ENCODE data around the gene THUMPD2.

The THUMPD2 gene

GRCh38 chr2:39781697-39782096 lies 2.6 kb upstream of the THUMPD2 start:
- peak; percentile 25 for DNase-seq (ENCODE audit: extremely low spot score)
- POLR2A ChIA-PET = no interaction called here
- TF ChIP-seq FOXA1 (IDR thresholded peaks at IDR 0.05) (no peak), FOXM1 (IDR thresholded peaks at IDR 0.05; ENCODE audit: borderline replicate concordance) (no peak), ZNF384 (IDR thresholded peaks at IDR 0.05) (no peak), SUZ12 (IDR thresholded peaks at IDR 0.05) (no peak)
- CTCF ChIA-PET = interaction anchor here (0.7 kb wide), 1 partner anchor 52 kb away, joined by 3 read pairs; no protein-coding TSS in a partner anchor

GRCh38 chr2:39780825-39781600 lies 2.0 kb upstream of the THUMPD2 start:
- no peak for TF ChIP-seq L3MBTL2 (conservative IDR thresholded peaks at IDR 0.05)
- no peak for TF ChIP-seq CTBP1 (IDR thresholded peaks at IDR 0.05; ENCODE audit: borderline replicate concordance)
- TF ChIP-seq FOXA1 (IDR thresholded peaks at IDR 0.05) = no peak
- no peak for TF ChIP-seq TARDBP (IDR thresholded peaks at IDR 0.05)
- no peak for TF ChIP-seq SP1 (IDR thresholded peaks at IDR 0.05)
- no peak for TF ChIP-seq SUZ12 (IDR thresholded peaks at IDR 0.05)
- TF ChIP-seq LEF1 (IDR thresholded peaks at IDR 0.05; ENCODE audit: borderline replicate concordance) = no peak
- no peak for TF ChIP-seq ZNF384 (IDR thresholded peaks at IDR 0.05)
- TF ChIP-seq ARNT (IDR thresholded peaks at IDR 0.05) = no peak
- no peak for TF ChIP-seq BHLHE40 (IDR thresholded peaks at IDR 0.05; ENCODE audit: borderline replicate concordance)
- TF ChIP-seq NFRKB (IDR thresholded peaks at IDR 0.05) = no peak
- no peak for TF ChIP-seq HDGF (IDR thresholded peaks at IDR 0.05; ENCODE audit: borderline replicate concordance)
- TF ChIP-seq FOXM1 (IDR thresholded peaks at IDR 0.05; ENCODE audit: borderline replicate concordance) = no peak
- no peak for TF ChIP-seq PKNOX1 (IDR thresholded peaks at IDR 0.05)
- TF ChIP-seq ELF4 (IDR thresholded peaks at IDR 0.05) = no peak
- TF ChIP-seq FOXK2 (IDR thresholded peaks at IDR 0.05) = no peak
- CTCF ChIA-PET = interaction anchor here (0.5 to 0.7 kb wide), 2 partner anchors 51 to 637 kb away, joined by 3 to 4 read pairs; no protein-coding TSS in a partner anchor
- POLR2A ChIA-PET = no interaction called here
- peak; percentile 9 for DNase-seq (ENCODE audit: extremely low spot score)

GRCh38 chr2:39779927-39780326 lies 869 bp upstream of the THUMPD2 start:
- no peak for DNase-seq (ENCODE audit: extremely low spot score)

GRCh38 chr2:39779341-39779851 lies 338 bp upstream of the THUMPD2 start:
- CTCF ChIA-PET = no interaction called here
- no peak for TF ChIP-seq FOXM1 (IDR thresholded peaks at IDR 0.05; ENCODE audit: borderline replicate concordance)
- no peak for TF ChIP-seq NFRKB (IDR thresholded peaks at IDR 0.05)
- POLR2A ChIA-PET = no interaction called here

More at GRCh38 chr2:39779927-39780326, 869 bp upstream of the THUMPD2 start:
- TF ChIP-seq CTBP1 (IDR thresholded peaks at IDR 0.05; ENCODE audit: borderline replicate concordance) = no peak
- no peak for TF ChIP-seq ZNF384 (IDR thresholded peaks at IDR 0.05)
- no peak for TF ChIP-seq BHLHE40 (IDR thresholded peaks at IDR 0.05; ENCODE audit: borderline replicate concordance)
- TF ChIP-seq SUZ12 (IDR thresholded peaks at IDR 0.05) = no peak
- no peak for TF ChIP-seq HDGF (IDR thresholded peaks at IDR 0.05; ENCODE audit: borderline replicate concordance)
- no peak for TF ChIP-seq ELF4 (IDR thresholded peaks at IDR 0.05)
- TF ChIP-seq SP1 (IDR thresholded peaks at IDR 0.05) = no peak
- no peak for TF ChIP-seq ARNT (IDR thresholded peaks at IDR 0.05)
- no peak for TF ChIP-seq L3MBTL2 (conservative IDR thresholded peaks at IDR 0.05)
- TF ChIP-seq FOXK2 (IDR thresholded peaks at IDR 0.05) = no peak
- no peak for TF ChIP-seq TARDBP (IDR thresholded peaks at IDR 0.05)
- no peak for TF ChIP-seq FOXA1 (IDR thresholded peaks at IDR 0.05)
- no peak for TF ChIP-seq PKNOX1 (IDR thresholded peaks at IDR 0.05)
- CTCF ChIA-PET = no interaction called here
- POLR2A ChIA-PET = no interaction called here

GRCh38 chr2:39778233-39778632 lies 825 bp downstream of the THUMPD2 start:
- CTCF ChIA-PET = no interaction called here
- POLR2A ChIA-PET = no interaction called here
- DNase-seq (ENCODE audit: extremely low spot score) = no peak
- TF ChIP-seq PKNOX1 (IDR thresholded peaks at IDR 0.05) = peak; percentile 63; the same call in 1 of the 2 replicates
- TF ChIP-seq L3MBTL2 (conservative IDR thresholded peaks at IDR 0.05) = no peak

More at GRCh38 chr2:39779341-39779851, 338 bp upstream of the THUMPD2 start:
- DNase-seq (ENCODE audit: extremely low spot score) = no peak

- TF ChIP-seq PKNOX1 (IDR thresholded peaks at IDR 0.05) (no peak), SUZ12 (IDR thresholded peaks at IDR 0.05) (no peak), FOXM1 (IDR thresholded peaks at IDR 0.05; ENCODE audit: borderline replicate concordance) (no peak), ELF4 (IDR thresholded peaks at IDR 0.05) (no peak), L3MBTL2 (conservative IDR thresholded peaks at IDR 0.05) (no peak), FOXA1 (IDR thresholded peaks at IDR 0.05) (no peak), HDGF (IDR thresholded peaks at IDR 0.05; ENCODE audit: borderline replicate concordance) (no peak), ZNF384 (IDR thresholded peaks at IDR 0.05) (no peak), BHLHE40 (IDR thresholded peaks at IDR 0.05; ENCODE audit: borderline replicate concordance) (no peak), ARNT (IDR thresholded peaks at IDR 0.05) (no peak), LEF1 (IDR thresholded peaks at IDR 0.05; ENCODE audit: borderline replicate concordance) (no peak), FOXK2 (IDR thresholded peaks at IDR 0.05) (no peak), SP1 (IDR thresholded peaks at IDR 0.05) (no peak), CTBP1 (IDR thresholded peaks at IDR 0.05; ENCODE audit: borderline replicate concordance) (no peak)
- ChIA-PET CTCF (no interaction called here), POLR2A (no interaction called here)
- DNase-seq (ENCODE audit: extremely low spot score) = no peak
Measured at GRCh38 chr2:39772812-39773152, 6.3 kb downstream of the THUMPD2 start.

All from HEK293T (cell line).